Measurements from ENCODE around the gene CROCC2.

Gene CROCC2

DNA sequence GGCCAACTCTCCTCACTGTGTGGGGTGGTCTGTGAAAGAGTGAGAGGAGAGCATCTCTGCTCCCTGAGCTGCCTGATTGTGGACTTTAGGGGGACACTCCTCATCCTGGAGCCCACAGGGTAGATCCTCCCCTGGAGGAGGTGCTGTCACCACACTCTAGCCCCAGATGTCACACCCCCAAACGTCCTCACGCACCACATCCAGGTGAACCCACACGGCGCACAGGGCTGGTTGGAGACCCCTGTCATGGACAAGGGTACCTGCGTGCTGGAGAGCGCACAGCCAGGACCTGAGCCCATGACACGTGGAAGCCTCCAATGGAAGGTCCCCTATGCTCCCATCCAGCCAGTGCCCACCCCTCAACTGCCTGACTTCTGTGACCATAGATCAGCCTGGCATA is 27.0 kb upstream of the CROCC2 start:
- Histone ChIP-seq H3K27me3 (replicated peaks; ENCODE audit: control insufficient read depth, insufficient read depth, low read length) (no peaks in the 10 kb centered on the region; the same call in 1 of the 2 replicates), H3K36me3 (ENCODE audit: control insufficient read depth, insufficient read depth, low read length) (no peaks in the 10 kb centered on the region), H3K4me3 (replicated peaks; ENCODE audit: low read depth, low read length) (no peak overlapping the region)
- DNase-seq (ENCODE audit: extremely low read depth, insufficient read length), result no peak
- no peak for TF ChIP-seq CTCF (IDR thresholded peaks at IDR 0.05; ENCODE audit: insufficient read depth, low read length, poor library complexity, severe bottlenecking)

DNA sequence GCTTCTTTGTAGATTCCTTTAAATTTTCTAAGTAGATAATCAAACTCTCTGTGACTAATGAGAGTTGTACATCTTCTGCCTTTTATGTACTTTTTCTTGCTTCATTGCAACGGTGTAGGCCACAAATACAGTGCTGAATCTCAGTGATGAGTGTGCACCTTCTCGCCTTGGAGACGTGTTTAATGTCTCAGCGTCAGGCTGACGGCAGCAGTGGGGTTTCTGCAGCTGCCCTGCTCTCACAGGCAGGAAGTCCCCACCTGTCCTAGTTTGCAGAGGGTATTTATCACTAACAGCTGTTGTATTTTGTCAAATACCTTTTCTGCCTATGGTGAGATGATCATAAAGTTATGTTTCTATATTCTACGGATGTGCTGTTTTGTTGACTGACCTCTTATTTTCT is 24.2 kb upstream of the CROCC2 start:
- Histone ChIP-seq H3K27me3 (replicated peaks; ENCODE audit: control insufficient read depth, insufficient read depth, low read length) (no peaks in the 10 kb centered on the region), H3K36me3 (ENCODE audit: control insufficient read depth, insufficient read depth, low read length) (no peaks in the 10 kb centered on the region), H3K4me3 (replicated peaks; ENCODE audit: low read depth, low read length) (no peak overlapping the region)
- DNase-seq (ENCODE audit: extremely low read depth, insufficient read length), result no peak
- no peak for TF ChIP-seq CTCF (IDR thresholded peaks at IDR 0.05; ENCODE audit: insufficient read depth, low read length, poor library complexity, severe bottlenecking)

- Histone ChIP-seq H3K4me3 (replicated peaks; ENCODE audit: low read depth, low read length) (no peak overlapping the region), H3K36me3 (ENCODE audit: control insufficient read depth, insufficient read depth, low read length) (no peaks in the 10 kb centered on the region), H3K27me3 (replicated peaks; ENCODE audit: control insufficient read depth, insufficient read depth, low read length) (no peaks in the 10 kb centered on the region)
- DNase-seq (ENCODE audit: extremely low read depth, insufficient read length), result no peak
- TF ChIP-seq CTCF (IDR thresholded peaks at IDR 0.05; ENCODE audit: insufficient read depth, low read length, poor library complexity, severe bottlenecking), result no peak
Observed at GRCh38 chr2:240884221-240884620, 21.9 kb upstream of the CROCC2 start.

- TF ChIP-seq CTCF (IDR thresholded peaks at IDR 0.05; ENCODE audit: insufficient read depth, low read length, poor library complexity, severe bottlenecking), result no peak
- Histone ChIP-seq H3K4me3 (replicated peaks; ENCODE audit: low read depth, low read length) (no peak overlapping the region), H3K36me3 (ENCODE audit: control insufficient read depth, insufficient read depth, low read length) (no peaks in the 10 kb centered on the region), H3K27me3 (replicated peaks; ENCODE audit: control insufficient read depth, insufficient read depth, low read length) (no peaks in the 10 kb centered on the region)
- DNase-seq (ENCODE audit: extremely low read depth, insufficient read length), result no peak
Observed at GRCh38 chr2:240884745-240885144, 21.4 kb upstream of the CROCC2 start.

GRCh38 chr2:240885566-240885965 is 20.6 kb upstream of the CROCC2 start:
- no peak for DNase-seq (ENCODE audit: extremely low read depth, insufficient read length)
- no peak for TF ChIP-seq CTCF (IDR thresholded peaks at IDR 0.05; ENCODE audit: insufficient read depth, low read length, poor library complexity, severe bottlenecking)
- Histone ChIP-seq H3K27me3 (replicated peaks; ENCODE audit: control insufficient read depth, insufficient read depth, low read length) (no peaks in the 10 kb centered on the region), H3K36me3 (ENCODE audit: control insufficient read depth, insufficient read depth, low read length) (no peaks in the 10 kb centered on the region), H3K4me3 (replicated peaks; ENCODE audit: low read depth, low read length) (no peak overlapping the region)

DNA sequence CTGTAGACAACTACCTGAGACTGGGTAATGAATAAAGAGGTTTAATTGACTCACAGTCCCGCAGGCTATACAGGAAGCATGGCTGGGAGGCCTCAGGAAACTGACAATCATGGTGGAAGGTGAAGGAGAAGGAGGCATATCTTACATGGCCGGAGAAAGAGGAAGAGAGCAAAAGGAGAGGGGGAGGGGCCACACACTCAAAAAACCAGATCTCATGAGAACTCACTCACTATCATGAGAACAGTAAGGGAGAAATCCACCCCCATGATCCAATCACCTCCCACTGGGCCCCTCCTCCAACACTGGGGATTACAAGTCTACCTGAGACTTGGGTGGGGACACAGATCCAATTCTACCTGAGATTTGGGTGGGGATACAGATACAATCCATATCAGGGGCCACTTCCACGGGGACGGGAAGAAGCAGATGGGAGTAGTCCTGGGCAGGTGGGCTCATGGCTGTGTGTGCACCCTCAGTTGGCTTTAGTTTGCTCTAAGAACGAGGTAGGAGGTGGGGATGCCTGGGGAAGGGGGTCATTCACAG is 20.0 kb upstream of the CROCC2 start:
- no peaks in the 10 kb centered on the region for H3K27me3 ChIP-seq (replicated peaks; ENCODE audit: control insufficient read depth, insufficient read depth, low read length)
- no peak for TF ChIP-seq CTCF (IDR thresholded peaks at IDR 0.05; ENCODE audit: insufficient read depth, low read length, poor library complexity, severe bottlenecking)
- H3K4me3 ChIP-seq (replicated peaks; ENCODE audit: low read depth, low read length), result no peak overlapping the region
- H3K36me3 ChIP-seq (ENCODE audit: control insufficient read depth, insufficient read depth, low read length), result no peaks in the 10 kb centered on the region
- no peak for DNase-seq (ENCODE audit: extremely low read depth, insufficient read length)
